Measurements from ENCODE around the gene TRPV4. TPM values are rescaled to one million over a fixed set of nuclear protein-coding genes. Genes with fewer than 3 reads are reported as not detected.

Gene TRPV4
- total and polyA plus RNA-seq, 2 experiments from 2014 or later, result 0.66 to 1.1 TPM

DNA sequence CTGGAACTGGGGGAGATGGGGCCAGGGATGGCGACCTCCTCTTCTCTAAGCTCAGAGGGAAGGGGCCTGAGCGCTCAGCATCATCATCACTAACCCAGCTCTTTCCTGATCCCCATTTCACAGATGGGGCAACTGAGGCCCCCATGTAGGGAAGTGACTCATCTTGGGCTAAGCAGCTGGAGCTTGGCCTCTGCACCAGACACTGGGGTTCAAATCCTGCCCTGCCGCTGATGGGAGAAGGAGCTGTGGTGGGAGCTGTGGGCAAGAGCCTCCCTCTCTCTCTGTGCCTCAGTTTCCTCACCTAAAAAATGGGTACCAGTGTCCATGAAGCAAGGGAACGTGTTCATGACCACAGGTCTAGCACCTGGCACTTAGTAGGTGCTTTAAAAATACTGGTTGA is 2.6 kb upstream of the TRPV4 start:
- Mint-ChIP-seq H3K4me3 (no peak overlapping the region), H3K36me3 (ENCODE audit: low read depth) (no peaks in the 10 kb centered on the region), H3K27me3 (ENCODE audit: insufficient read depth, low read depth, poor library complexity) (peaks cover 16% of the 10 kb centered on the region), H3K27ac (no peak overlapping the region), H3K4me1 (peaks cover 15% of the 10 kb centered on the region), H3K9me3 (no peaks in the 10 kb centered on the region; the same call in 2 of the 3 replicates)
- Histone ChIP-seq H3K4me1 (ENCODE audit: insufficient read depth) (no peaks in the 10 kb centered on the region; the same call in 1 of the 2 replicates), H3K4me2 (no peak overlapping the region), H3K79me2 (replicated peaks; ENCODE audit: insufficient read depth) (no peaks in the 10 kb centered on the region), H3K4me3 (no peak overlapping the region), H3K36me3 (ENCODE audit: insufficient read depth) (no peaks in the 10 kb centered on the region), H3K9me2 (ENCODE audit: insufficient read depth) (no peaks in the 10 kb centered on the region), H4K20me1 (replicated peaks; ENCODE audit: insufficient read depth) (no peaks in the 10 kb centered on the region), H3F3A (replicated peaks; ENCODE audit: low read depth) (no peaks in the 10 kb centered on the region), H3K27me3 (ENCODE audit: insufficient read depth) (no peaks in the 10 kb centered on the region), H3K27ac (ENCODE audit: low read depth) (no peak overlapping the region), H2AFZ (no peak overlapping the region)
- ATAC-seq (no peak), DNase-seq (ENCODE audit: low spot score) (no peak)
- TF ChIP-seq EZH2 (IDR thresholded peaks at IDR 0.05; ENCODE audit: low read depth, unreplicated experiment), result no peak

DNA sequence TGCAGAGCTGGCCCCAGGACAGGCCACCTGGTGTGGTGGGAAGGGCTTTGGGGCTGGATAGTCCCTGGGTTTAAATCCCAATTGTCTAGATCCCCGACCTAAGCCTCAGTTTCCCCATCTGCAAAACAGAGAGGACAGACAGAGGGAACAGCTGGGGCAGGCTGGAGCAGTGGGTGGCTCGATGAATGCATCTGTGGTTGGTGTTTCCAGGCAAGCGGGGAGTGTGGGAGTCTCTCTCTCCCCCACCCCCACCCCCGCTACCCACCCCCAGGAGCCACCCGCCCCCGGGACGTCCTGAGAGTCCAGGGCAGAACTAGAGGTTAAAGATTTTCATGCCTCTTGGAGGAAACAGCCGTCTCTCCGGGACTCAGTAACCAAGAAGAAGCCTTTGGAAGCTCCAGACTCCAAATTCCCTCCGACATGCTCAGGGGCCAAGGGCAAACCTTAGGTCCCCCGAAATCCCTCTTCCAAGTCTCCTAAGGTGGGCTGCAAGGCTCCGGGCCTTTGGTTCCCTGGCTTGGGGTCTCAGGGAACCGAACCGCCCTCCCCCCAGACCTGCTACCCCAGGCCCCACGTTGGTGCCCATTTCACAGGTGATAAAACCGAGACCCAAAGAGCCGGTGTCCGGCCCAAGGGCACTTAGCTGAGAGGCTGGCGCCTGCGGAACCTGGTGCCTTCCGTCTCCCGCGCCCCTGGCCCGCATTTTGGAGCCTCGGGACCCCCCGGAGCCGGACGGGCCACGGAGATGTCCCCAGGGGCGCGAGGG is 474 bp downstream of the TRPV4 start:
- Mint-ChIP-seq H3K9me3 (no peaks in the 10 kb centered on the region), H3K27ac (no peak overlapping the region), H3K4me1 (peaks cover 3% of the 10 kb centered on the region; the same call in 1 of the 3 replicates), H3K4me3 (peak overlapping the region; percentile 51), H3K27me3 (ENCODE audit: insufficient read depth, low read depth, poor library complexity) (peaks cover 9% of the 10 kb centered on the region), H3K36me3 (ENCODE audit: low read depth) (no peaks in the 10 kb centered on the region)
- Histone ChIP-seq H3K4me3 (peak overlapping the region; percentile 57), H2AFZ (peak overlapping the region; percentile 81; the same call in 1 of the 2 replicates), H3F3A (replicated peaks; ENCODE audit: low read depth) (no peaks in the 10 kb centered on the region), H3K27ac (ENCODE audit: low read depth) (no peak overlapping the region), H3K4me1 (ENCODE audit: insufficient read depth) (no peaks in the 10 kb centered on the region), H3K36me3 (ENCODE audit: insufficient read depth) (no peaks in the 10 kb centered on the region), H3K4me2 (peak overlapping the region; percentile 71; the same call in 1 of the 2 replicates), H3K79me2 (replicated peaks; ENCODE audit: insufficient read depth) (no peaks in the 10 kb centered on the region), H3K27me3 (ENCODE audit: insufficient read depth) (no peaks in the 10 kb centered on the region), H3K9me2 (ENCODE audit: insufficient read depth) (no peaks in the 10 kb centered on the region), H4K20me1 (replicated peaks; ENCODE audit: insufficient read depth) (no peaks in the 10 kb centered on the region)
- DNase-seq (ENCODE audit: low spot score) (no peak), ATAC-seq (no peak)
- TF ChIP-seq, protein P1, sequence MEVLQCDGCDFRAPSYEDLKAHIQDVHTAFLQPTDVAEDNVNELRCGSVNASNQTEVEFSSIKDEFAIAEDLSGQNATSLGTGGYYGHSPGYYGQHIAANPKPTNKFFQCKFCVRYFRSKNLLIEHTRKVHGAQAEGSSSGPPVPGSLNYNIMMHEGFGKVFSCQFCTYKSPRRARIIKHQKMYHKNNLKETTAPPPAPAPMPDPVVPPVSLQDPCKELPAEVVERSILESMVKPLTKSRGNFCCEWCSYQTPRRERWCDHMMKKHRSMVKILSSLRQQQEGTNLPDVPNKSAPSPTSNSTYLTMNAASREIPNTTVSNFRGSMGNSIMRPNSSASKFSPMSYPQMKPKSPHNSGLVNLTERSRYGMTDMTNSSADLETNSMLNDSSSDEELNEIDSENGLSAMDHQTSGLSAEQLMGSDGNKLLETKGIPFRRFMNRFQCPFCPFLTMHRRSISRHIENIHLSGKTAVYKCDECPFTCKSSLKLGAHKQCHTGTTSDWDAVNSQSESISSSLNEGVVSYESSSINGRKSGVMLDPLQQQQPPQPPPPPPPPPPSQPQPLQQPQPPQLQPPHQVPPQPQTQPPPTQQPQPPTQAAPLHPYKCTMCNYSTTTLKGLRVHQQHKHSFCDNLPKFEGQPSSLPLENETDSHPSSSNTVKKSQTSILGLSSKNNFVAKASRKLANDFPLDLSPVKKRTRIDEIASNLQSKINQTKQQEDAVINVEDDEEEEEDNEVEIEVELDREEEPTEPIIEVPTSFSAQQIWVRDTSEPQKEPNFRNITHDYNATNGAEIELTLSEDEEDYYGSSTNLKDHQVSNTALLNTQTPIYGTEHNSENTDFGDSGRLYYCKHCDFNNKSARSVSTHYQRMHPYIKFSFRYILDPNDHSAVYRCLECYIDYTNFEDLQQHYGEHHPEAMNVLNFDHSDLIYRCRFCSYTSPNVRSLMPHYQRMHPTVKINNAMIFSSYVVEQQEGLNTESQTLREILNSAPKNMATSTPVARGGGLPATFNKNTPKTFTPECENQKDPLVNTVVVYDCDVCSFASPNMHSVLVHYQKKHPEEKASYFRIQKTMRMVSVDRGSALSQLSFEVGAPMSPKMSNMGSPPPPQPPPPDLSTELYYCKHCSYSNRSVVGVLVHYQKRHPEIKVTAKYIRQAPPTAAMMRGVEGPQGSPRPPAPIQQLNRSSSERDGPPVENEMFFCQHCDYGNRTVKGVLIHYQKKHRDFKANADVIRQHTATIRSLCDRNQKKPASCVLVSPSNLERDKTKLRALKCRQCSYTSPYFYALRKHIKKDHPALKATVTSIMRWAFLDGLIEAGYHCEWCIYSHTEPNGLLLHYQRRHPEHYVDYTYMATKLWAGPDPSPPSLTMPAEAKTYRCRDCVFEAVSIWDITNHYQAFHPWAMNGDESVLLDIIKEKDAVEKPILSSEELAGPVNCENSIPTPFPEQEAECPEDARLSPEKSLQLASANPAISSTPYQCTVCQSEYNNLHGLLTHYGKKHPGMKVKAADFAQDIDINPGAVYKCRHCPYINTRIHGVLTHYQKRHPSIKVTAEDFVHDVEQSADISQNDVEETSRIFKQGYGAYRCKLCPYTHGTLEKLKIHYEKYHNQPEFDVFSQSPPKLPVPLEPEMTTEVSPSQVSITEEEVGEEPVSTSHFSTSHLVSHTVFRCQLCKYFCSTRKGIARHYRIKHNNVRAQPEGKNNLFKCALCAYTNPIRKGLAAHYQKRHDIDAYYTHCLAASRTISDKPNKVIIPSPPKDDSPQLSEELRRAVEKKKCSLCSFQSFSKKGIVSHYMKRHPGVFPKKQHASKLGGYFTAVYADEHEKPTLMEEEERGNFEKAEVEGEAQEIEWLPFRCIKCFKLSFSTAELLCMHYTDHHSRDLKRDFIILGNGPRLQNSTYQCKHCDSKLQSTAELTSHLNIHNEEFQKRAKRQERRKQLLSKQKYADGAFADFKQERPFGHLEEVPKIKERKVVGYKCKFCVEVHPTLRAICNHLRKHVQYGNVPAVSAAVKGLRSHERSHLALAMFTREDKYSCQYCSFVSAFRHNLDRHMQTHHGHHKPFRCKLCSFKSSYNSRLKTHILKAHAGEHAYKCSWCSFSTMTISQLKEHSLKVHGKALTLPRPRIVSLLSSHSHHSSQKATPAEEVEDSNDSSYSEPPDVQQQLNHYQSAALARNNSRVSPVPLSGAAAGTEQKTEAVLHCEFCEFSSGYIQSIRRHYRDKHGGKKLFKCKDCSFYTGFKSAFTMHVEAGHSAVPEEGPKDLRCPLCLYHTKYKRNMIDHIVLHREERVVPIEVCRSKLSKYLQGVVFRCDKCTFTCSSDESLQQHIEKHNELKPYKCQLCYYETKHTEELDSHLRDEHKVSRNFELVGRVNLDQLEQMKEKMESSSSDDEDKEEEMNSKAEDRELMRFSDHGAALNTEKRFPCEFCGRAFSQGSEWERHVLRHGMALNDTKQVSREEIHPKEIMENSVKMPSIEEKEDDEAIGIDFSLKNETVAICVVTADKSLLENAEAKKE (CRISPR knock-in tag; IDR thresholded peaks at IDR 0.05), result no peak
- TF ChIP-seq ZNF114 (CRISPR knock-in tag; IDR thresholded peaks at IDR 0.05) (no peak), STAT1 (IDR thresholded peaks at IDR 0.05; ENCODE audit: unreplicated experiment) (no peak), POLR2AphosphoS5 (IDR thresholded peaks at IDR 0.05; ENCODE audit: low read depth) (no peak), EZH2phosphoT487 (IDR thresholded peaks at IDR 0.05; ENCODE audit: unreplicated experiment) (no peak), CREB1 (CRISPR knock-in tag; IDR thresholded peaks at IDR 0.05; ENCODE audit: low read depth) (no peak), NANOG (IDR thresholded peaks at IDR 0.05; ENCODE audit: borderline replicate concordance) (no peak), JUNB (IDR thresholded peaks at IDR 0.05; ENCODE audit: unreplicated experiment) (no peak), EZH2 (IDR thresholded peaks at IDR 0.05; ENCODE audit: low read depth, unreplicated experiment) (no peak), ZNF331 (CRISPR knock-in tag; IDR thresholded peaks at IDR 0.05; ENCODE audit: low read depth) (no peak)
- TF ChIP-seq, protein P2, sequence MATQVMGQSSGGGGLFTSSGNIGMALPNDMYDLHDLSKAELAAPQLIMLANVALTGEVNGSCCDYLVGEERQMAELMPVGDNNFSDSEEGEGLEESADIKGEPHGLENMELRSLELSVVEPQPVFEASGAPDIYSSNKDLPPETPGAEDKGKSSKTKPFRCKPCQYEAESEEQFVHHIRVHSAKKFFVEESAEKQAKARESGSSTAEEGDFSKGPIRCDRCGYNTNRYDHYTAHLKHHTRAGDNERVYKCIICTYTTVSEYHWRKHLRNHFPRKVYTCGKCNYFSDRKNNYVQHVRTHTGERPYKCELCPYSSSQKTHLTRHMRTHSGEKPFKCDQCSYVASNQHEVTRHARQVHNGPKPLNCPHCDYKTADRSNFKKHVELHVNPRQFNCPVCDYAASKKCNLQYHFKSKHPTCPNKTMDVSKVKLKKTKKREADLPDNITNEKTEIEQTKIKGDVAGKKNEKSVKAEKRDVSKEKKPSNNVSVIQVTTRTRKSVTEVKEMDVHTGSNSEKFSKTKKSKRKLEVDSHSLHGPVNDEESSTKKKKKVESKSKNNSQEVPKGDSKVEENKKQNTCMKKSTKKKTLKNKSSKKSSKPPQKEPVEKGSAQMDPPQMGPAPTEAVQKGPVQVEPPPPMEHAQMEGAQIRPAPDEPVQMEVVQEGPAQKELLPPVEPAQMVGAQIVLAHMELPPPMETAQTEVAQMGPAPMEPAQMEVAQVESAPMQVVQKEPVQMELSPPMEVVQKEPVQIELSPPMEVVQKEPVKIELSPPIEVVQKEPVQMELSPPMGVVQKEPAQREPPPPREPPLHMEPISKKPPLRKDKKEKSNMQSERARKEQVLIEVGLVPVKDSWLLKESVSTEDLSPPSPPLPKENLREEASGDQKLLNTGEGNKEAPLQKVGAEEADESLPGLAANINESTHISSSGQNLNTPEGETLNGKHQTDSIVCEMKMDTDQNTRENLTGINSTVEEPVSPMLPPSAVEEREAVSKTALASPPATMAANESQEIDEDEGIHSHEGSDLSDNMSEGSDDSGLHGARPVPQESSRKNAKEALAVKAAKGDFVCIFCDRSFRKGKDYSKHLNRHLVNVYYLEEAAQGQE (IDR thresholded peaks at IDR 0.05; ENCODE audit: unreplicated experiment), result no peak

Measured in GM23338 (cell line).